Large intestine (tissue), 3 donors: ENCODE measurements around the gene TMC3. TPM values are rescaled to one million over a fixed set of nuclear protein-coding genes. Genes with fewer than 3 reads are reported as not detected.

Experiments
- DNase-seq, 2 donors: peaks; one replicate each; pipeline versions ENCODE4 v3.0.0 to v3.0.0-alpha.2; 2013
- H3K27ac ChIP-seq: one replicate; pipeline ENCODE4 v1.5.1; 2013; ENCODE audit warnings: low read length
- H3K27me3 ChIP-seq: 2 replicates; pipeline ENCODE4 v1.6.1; 2013; ENCODE audit warnings: low read length; ENCODE audit not compliant: control insufficient read depth, insufficient read depth
- H3K36me3 ChIP-seq: 2 replicates; pipeline ENCODE4 v1.6.1; 2013; ENCODE audit warnings: low read length; ENCODE audit not compliant: control insufficient read depth, insufficient read depth
- H3K4me1 ChIP-seq: one replicate; pipeline ENCODE4 v1.6.1; 2013; ENCODE audit warnings: low read length; ENCODE audit not compliant: control insufficient read depth, insufficient read depth
- H3K4me3 ChIP-seq: one replicate; pipeline ENCODE4 v1.5.1; 2013; ENCODE audit warnings: low read length
- H3K9me3 ChIP-seq: one replicate; pipeline ENCODE4 v1.6.1; 2013; ENCODE audit warnings: mild to moderate bottlenecking, low read depth, low read length, moderate library complexity; ENCODE audit not compliant: control insufficient read depth
- WGBS: methylation state at CpG from one replicate; pipeline ENCODE4 v1.1.5; 2013; ENCODE audit warnings: low lambda C conversion rate; ENCODE audit not compliant: insufficient coverage; 5-methylcytosine and 5-hydroxymethylcytosine counted together
- polyA plus RNA-seq: library from polyadenylated mRNA; unstranded; fragments of 120-200 nt; gene quantifications from one replicate; pipeline ENCODE4 v1.2.1, GENCODE V29; 2013

TMC3 gene
- polyA plus RNA-seq, 1 donor: 6.2 TPM

DNA sequence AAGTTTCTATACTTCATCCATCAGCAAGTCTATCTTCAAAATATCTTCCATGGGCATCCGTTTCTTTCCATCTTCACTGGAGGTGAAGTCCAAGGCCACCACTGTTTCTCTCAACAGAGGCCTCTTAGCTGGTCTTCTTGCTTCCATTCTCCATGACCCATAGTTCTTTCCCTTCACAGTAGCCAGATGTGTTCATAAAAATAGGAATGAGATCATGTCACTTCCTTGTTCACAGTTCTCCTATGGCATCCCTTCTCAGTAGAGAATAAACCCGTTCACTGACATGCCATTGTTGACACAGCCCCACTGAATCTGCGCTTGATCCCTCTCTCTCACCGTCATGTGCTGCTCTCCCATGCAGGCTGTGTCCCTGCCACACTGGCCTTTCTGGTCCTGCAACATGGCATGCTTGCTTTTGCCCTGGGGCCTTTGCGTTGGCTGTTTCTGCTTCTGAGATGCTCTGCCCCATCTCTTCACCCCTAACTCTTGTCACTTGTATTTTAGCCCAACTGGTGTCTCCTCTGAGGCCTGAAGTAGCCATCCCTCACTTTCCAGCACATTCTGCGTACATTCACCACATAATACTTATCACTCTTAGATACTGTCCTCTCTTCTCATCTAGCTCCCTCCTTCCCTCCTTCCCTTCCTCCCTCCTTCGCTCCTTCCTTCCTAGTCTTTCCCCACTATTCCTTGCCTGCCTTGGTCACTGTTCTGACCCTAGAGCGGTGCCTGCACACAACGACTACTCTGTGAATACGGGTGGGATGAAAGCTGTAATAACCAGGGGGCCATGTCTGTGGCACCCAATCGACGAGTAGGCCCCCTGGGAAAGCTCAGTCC, 92.0 kb downstream of the TMC3 start:
- WGBS: 100% methylated on average over 2 of the region's 12 CpGs
- Histone ChIP-seq H3K27ac (no peak overlapping the region), H3K4me1 (no peaks in the 10 kb centered on the region), H3K36me3 (no peaks in the 10 kb centered on the region), H3K4me3 (no peak overlapping the region), H3K9me3 (no peaks in the 10 kb centered on the region), H3K27me3 (no peaks in the 10 kb centered on the region)
- no peak for DNase-seq

DNA sequence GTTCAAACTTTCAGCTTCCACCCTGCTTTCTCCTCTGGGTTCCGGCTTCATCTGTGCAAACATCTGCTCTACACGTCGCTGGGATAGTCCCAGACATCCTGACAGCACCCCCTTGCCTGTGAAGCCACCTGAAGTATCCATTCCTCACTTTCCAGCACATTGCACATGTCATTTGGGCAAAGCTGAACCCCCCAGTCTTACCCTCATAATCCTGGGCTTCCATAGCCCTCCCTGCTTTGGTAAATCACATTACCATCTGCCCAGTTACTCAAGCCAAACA, 92.6 kb downstream of the TMC3 start:
- Histone ChIP-seq H3K4me1 (no peaks in the 10 kb centered on the region), H3K4me3 (no peak overlapping the region), H3K9me3 (no peaks in the 10 kb centered on the region), H3K36me3 (no peaks in the 10 kb centered on the region), H3K27me3 (no peaks in the 10 kb centered on the region), H3K27ac (no peak overlapping the region)
- DNase-seq: no peak
- no CpG with 5 or more reads among the region's 3 CpGs for WGBS

Other genes starting within 250 kb of the TMC3 start
- 0.25 TPM for gene CFAP161, start 239.9 kb downstream of the TMC3 start, polyA plus RNA-seq
- 8.1 TPM for gene IL16, start 177.3 kb downstream of the TMC3 start, polyA plus RNA-seq
- gene STARD5, start 50.1 kb downstream of the TMC3 start, polyA plus RNA-seq: 31.2 TPM